AG09309 (cell line): ENCODE measurements around the gene PCSK2.

Experiments
- DNase-seq: peaks from one replicate; pipeline ENCODE4 v3.0.0-alpha.2; 2010; ENCODE audit warnings: low read depth
- H3K4me3 ChIP-seq: 2 replicates; pipeline ENCODE4 v1.5.1; 2011; ENCODE audit warnings: mild to moderate bottlenecking, low read depth, low read length, moderate library complexity; ENCODE audit not compliant: control insufficient read depth
- CTCF ChIP-seq: IDR thresholded peaks from 2 replicates; pipeline ENCODE4 v1.5.1; 2011; ENCODE audit warnings: mild to moderate bottlenecking, low read depth, low read length, inconsistent platforms; ENCODE audit not compliant: insufficient read depth, control insufficient read depth; ENCODE audit errors: missing control alignments

PCSK2 gene

GRCh38 chr20:17417225-17417624 lies 190.4 kb downstream of the PCSK2 start:
- DNase-seq, result no peak
- TF ChIP-seq CTCF, result no peak
- H3K4me3 ChIP-seq, result no peak overlapping the region

- no peak for TF ChIP-seq CTCF
- no peak for DNase-seq
- H3K4me3 ChIP-seq, result no peak overlapping the region
Measured at GRCh38 chr20:17418737-17419136, 191.9 kb downstream of the PCSK2 start.

- no peak for DNase-seq
- no peak for TF ChIP-seq CTCF
- no peak overlapping the region for H3K4me3 ChIP-seq
Measured at GRCh38 chr20:17419479-17420041, 192.7 kb downstream of the PCSK2 start.

- TF ChIP-seq CTCF, result no peak
- no peak overlapping the region for H3K4me3 ChIP-seq
- DNase-seq, result no peak
Measured at GRCh38 chr20:17421493-17421892, 194.7 kb downstream of the PCSK2 start.

- H3K4me3 ChIP-seq, result no peak overlapping the region
- DNase-seq, result no peak
Measured at GRCh38 chr20:17423782-17424181, 196.9 kb downstream of the PCSK2 start.

GRCh38 chr20:17427638-17428037 lies 200.8 kb downstream of the PCSK2 start:
- TF ChIP-seq CTCF, result no peak
- no peak for DNase-seq
- H3K4me3 ChIP-seq, result no peak overlapping the region

More at GRCh38 chr20:17423782-17424181, 196.9 kb downstream of the PCSK2 start:
- no peak for TF ChIP-seq CTCF
